ENCODE results near the gene GTF2H3.

- TF ChIP-seq, protein P1, sequence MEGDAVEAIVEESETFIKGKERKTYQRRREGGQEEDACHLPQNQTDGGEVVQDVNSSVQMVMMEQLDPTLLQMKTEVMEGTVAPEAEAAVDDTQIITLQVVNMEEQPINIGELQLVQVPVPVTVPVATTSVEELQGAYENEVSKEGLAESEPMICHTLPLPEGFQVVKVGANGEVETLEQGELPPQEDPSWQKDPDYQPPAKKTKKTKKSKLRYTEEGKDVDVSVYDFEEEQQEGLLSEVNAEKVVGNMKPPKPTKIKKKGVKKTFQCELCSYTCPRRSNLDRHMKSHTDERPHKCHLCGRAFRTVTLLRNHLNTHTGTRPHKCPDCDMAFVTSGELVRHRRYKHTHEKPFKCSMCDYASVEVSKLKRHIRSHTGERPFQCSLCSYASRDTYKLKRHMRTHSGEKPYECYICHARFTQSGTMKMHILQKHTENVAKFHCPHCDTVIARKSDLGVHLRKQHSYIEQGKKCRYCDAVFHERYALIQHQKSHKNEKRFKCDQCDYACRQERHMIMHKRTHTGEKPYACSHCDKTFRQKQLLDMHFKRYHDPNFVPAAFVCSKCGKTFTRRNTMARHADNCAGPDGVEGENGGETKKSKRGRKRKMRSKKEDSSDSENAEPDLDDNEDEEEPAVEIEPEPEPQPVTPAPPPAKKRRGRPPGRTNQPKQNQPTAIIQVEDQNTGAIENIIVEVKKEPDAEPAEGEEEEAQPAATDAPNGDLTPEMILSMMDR (IDR thresholded peaks at IDR 0.05 in 2 of 3, conservative IDR thresholded peaks at IDR 0.05 in 1 of 3; ENCODE audit: insufficient read depth in 2 of 3, low read depth in 1 of 3, low read length in 3 of 3), result no peak
- TF ChIP-seq HSF4 (CRISPR knock-in tag; IDR thresholded peaks at IDR 0.05; ENCODE audit: borderline replicate concordance) (no peak), BACH1 (tag; IDR thresholded peaks at IDR 0.05) (no peak)
Measured at GRCh38 chr12:123671876-123672275, 38.2 kb downstream of the GTF2H3 start.

Measured in K562 (cell line).